SK-N-SH (cell line): ENCODE data around the gene CYBA. TPM values are rescaled to one million over a fixed set of nuclear protein-coding genes. Genes with fewer than 3 reads are reported as not detected.

Source experiments
- CTCF ChIA-PET: fragments of 300-600, 350-600 bp; formaldehyde crosslinking; extraction: SDS; loops from one replicate; lab custom pipeline; 2021; lab: Yijun Ruan, JAX
- POLR2A ChIA-PET: fragments of 350-600 bp; sonication (Branson Sonifier 250); formaldehyde crosslinking; extraction: SDS; loops from one replicate; lab custom pipeline; 2020; ENCODE audit warnings: antibody characterized with exemption, inconsistent platforms; lab: Yijun Ruan, JAX
- DNase-seq: peaks from one replicate; pipeline ENCODE4 v3.0.0; 2012
- H2AFZ ChIP-seq: fragments of 200-600 bp; sonication (generic); 2 replicates; pipeline ENCODE4 v1.8.1; 2016; ENCODE audit warnings: antibody characterized with exemption, mild to moderate bottlenecking, low read depth
- H3F3A ChIP-seq: fragments of 200-600 bp; sonication (generic); replicated peaks from 2 replicates; pipeline ENCODE3; 2016; ENCODE audit warnings: antibody characterized with exemption, mild to moderate bottlenecking; ENCODE audit not compliant: insufficient read depth
- H3K27ac ChIP-seq, 2 experiments: fragments of 200-500 bp in 1 of 2; fragments of 200-600 bp in 1 of 2; sonication (Bioruptor generic) in 1 of 2; sonication (generic), shearing (Covaris generic) in 1 of 2; 2 replicates each; pipeline versions ENCODE4 v1.5.1 to v1.6.1; 2014 to 2016; ENCODE audit warnings: low read depth in 2 of 2, inconsistent platforms in 1 of 2, low read length in 1 of 2, mild to moderate bottlenecking in 1 of 2, mixed read lengths in 1 of 2
- H3K27me3 ChIP-seq: fragments of 200-600 bp; sonication (generic), shearing (Covaris generic); 2 replicates; pipeline ENCODE4 v1.6.1; 2016; ENCODE audit warnings: mixed run types; ENCODE audit not compliant: insufficient read depth
- H3K36me3 ChIP-seq, 2 experiments: fragments of 200-500 bp in 1 of 2; fragments of 200-600 bp in 1 of 2; sonication (Bioruptor generic) in 1 of 2; sonication (generic) in 1 of 2; replicated peaks in 1 of 2; 2 replicates each; pipeline versions ENCODE3 to v1.5.1; 2014 to 2016; ENCODE audit warnings: low read length in 1 of 2, mild to moderate bottlenecking in 1 of 2; ENCODE audit not compliant: insufficient read depth in 2 of 2, control insufficient read depth in 1 of 2
- H3K4me1 ChIP-seq, 2 experiments: fragments of 200-500 bp in 1 of 2; fragments of 200-600 bp in 1 of 2; sonication (Bioruptor generic) in 1 of 2; sonication (generic), shearing (Covaris generic) in 1 of 2; 2 replicates each; pipeline versions ENCODE4 v1.5.1 to v1.6.1; 2014 to 2016; ENCODE audit warnings: low read depth in 1 of 2, low read length in 1 of 2, mixed run types in 1 of 2; ENCODE audit not compliant: insufficient read depth in 2 of 2, control insufficient read depth in 1 of 2
- H3K4me2 ChIP-seq: fragments of 200-600 bp; sonication (generic), shearing (Covaris generic); 2 replicates; pipeline ENCODE4 v1.6.1; 2017; ENCODE audit warnings: mixed run types
- H3K4me3 ChIP-seq, 2 experiments: fragments of 200-500 bp in 1 of 2; fragments of 200-600 bp in 1 of 2; sonication (Bioruptor generic) in 1 of 2; sonication (generic), shearing (Covaris generic) in 1 of 2; 2 replicates each; pipeline versions ENCODE4 v1.5.1 to v1.8.1; 2014 to 2016; ENCODE audit warnings: low read depth in 2 of 2, inconsistent platforms in 1 of 2, low read length in 1 of 2, mild to moderate bottlenecking in 1 of 2, mixed read lengths in 1 of 2, moderate library complexity in 1 of 2
- H3K79me2 ChIP-seq: fragments of 200-600 bp; sonication (generic); 2 replicates; pipeline ENCODE4 v1.8.1; 2017; ENCODE audit warnings: mild to moderate bottlenecking; ENCODE audit not compliant: insufficient read depth
- H3K9ac ChIP-seq: fragments of 200-600 bp; sonication (generic); 2 replicates; pipeline ENCODE4 v1.6.1; 2017; ENCODE audit warnings: mixed run types
- H3K9me2 ChIP-seq: fragments of 200-600 bp; sonication (generic); 2 replicates; pipeline ENCODE4 v1.6.1; 2017; ENCODE audit warnings: mixed run types
- H3K9me3 ChIP-seq: fragments of 200-600 bp; sonication (generic); 2 replicates; pipeline ENCODE4 v1.6.1; 2017; ENCODE audit warnings: mixed run types, mild to moderate bottlenecking, moderate library complexity
- H4K20me1 ChIP-seq: fragments of 200-600 bp; sonication (generic); 2 replicates; pipeline ENCODE4 v1.6.1; 2017; ENCODE audit warnings: mild to moderate bottlenecking, mixed run types; ENCODE audit not compliant: insufficient read depth
- ELF1 ChIP-seq: IDR thresholded peaks from 2 replicates; pipeline ENCODE4 v1.4.0; 2012
- EZH2phosphoT487 ChIP-seq: fragments of 200-600 bp; sonication (generic); IDR thresholded peaks from 2 replicates; pipeline ENCODE4 v1.6.1; 2017; ENCODE audit warnings: low read depth, mixed run types, mild to moderate bottlenecking, antibody characterized with exemption, moderate library complexity, borderline replicate concordance
- FOSL2 ChIP-seq: IDR thresholded peaks from 2 replicates; pipeline ENCODE4 v1.4.0; 2012; ENCODE audit warnings: low read depth, mild to moderate bottlenecking, moderate library complexity, borderline replicate concordance
- FOXJ3 ChIP-seq: sonication (generic); formaldehyde crosslinking; IDR thresholded peaks from 2 replicates; pipeline ENCODE4 v1.5.1; 2020; ENCODE audit warnings: mild to moderate bottlenecking, missing genetic modification reagents
- GABPA ChIP-seq: IDR thresholded peaks from 2 replicates; pipeline ENCODE4 v1.4.0; 2012; ENCODE audit warnings: low read depth, mild to moderate bottlenecking
- GATA2 ChIP-seq: sonication (generic); formaldehyde crosslinking; IDR thresholded peaks from 2 replicates; pipeline ENCODE4 v1.5.0; 2020; ENCODE audit warnings: mild to moderate bottlenecking, missing genetic modification reagents
- MEF2A ChIP-seq: IDR thresholded peaks from 2 replicates; pipeline ENCODE4 v1.4.0; 2012; ENCODE audit warnings: low read depth, borderline replicate concordance
- NFIC ChIP-seq: IDR thresholded peaks from 2 replicates; pipeline ENCODE4 v1.4.0; 2012; ENCODE audit warnings: borderline replicate concordance
- NRF1 ChIP-seq: IDR thresholded peaks from 2 replicates; pipeline ENCODE4 v1.6.1; 2012; ENCODE audit warnings: low read depth, mild to moderate bottlenecking, low read length
- RAD21 ChIP-seq: IDR thresholded peaks from 2 replicates; pipeline ENCODE4 v1.6.1; 2012; ENCODE audit warnings: mild to moderate bottlenecking, low read length
- RCOR1 ChIP-seq: fragments of 150-350 bp; IDR thresholded peaks from 2 replicates; pipeline ENCODE4 v1.6.1; 2017; ENCODE audit warnings: antibody characterized with exemption, low read length
- SIN3A ChIP-seq: IDR thresholded peaks from 2 replicates; pipeline ENCODE4 v1.6.1; 2012; ENCODE audit warnings: low read depth, mild to moderate bottlenecking, low read length, moderate library complexity, borderline replicate concordance
- TAF1 ChIP-seq: IDR thresholded peaks from 2 replicates; pipeline ENCODE4 v1.6.1; 2012; ENCODE audit warnings: low read depth, mild to moderate bottlenecking, low read length, moderate library complexity, borderline replicate concordance
- YY1 ChIP-seq: IDR thresholded peaks from 2 replicates; pipeline ENCODE4 v1.4.0; 2012; ENCODE audit warnings: low read depth, mild to moderate bottlenecking
- WGBS: methylation state at CpG from one replicate; pipeline ENCODE4 v1.1.6; 2017; ENCODE audit warnings: low lambda C conversion rate; 5-methylcytosine and 5-hydroxymethylcytosine counted together
- polyA plus RNA-seq, 3 experiments: library from polyadenylated mRNA; depleted of rRNA; stranded (reverse); fragments of >200 nt; gene quantifications; 2 replicates each; pipeline ENCODE4 v1.2.3, GENCODE V29; 2012
- TF ChIP-seq, protein P1 (sequence below): IDR thresholded peaks from 2 replicates; pipeline ENCODE4 v1.4.0; 2012; ENCODE audit warnings: low read depth
- TF ChIP-seq, protein P2 (sequence below): fragments of 200-600 bp; sonication (generic); IDR thresholded peaks from 2 replicates; pipeline ENCODE4 v1.6.1; 2017; ENCODE audit warnings: antibody characterized with exemption, mild to moderate bottlenecking, moderate library complexity

The CYBA gene
- polyA plus RNA-seq, 1 of the 3 experiments (the other 2 are of a cell fraction), result 176 TPM

DNA sequence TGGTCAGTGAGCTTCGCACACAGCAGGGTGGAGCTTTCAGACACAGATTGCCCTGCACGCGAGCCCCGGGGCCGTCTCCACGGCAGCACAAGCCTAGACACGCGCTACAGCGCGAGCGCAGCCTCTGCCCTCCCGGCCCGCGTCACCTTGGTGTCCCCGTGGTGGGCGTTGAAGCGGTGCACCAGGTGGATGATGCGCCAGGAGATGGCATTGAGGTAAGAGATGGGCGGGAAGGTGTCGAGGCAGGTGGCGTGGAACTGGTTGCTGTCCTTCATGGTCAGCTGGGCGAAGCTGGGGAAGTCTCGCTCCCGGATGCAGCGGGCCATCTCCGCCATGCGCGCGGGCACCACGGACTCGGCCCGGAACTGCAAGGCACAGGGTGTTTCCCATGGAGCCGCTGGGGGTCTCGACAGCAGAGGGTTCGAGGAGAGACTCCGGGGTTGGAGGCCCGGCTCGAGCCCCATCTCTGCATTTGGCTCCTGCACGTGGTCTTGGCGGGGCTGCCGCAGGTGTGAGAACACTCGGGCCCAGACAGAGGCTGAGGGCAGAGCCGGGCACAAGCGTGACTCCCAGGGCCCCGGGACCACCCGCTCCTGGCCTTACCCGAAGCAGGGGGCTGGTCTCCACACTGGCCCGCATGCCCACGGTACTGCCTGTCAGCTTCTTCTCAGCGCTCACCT is 4.3 kb upstream of the CYBA start:
- CTCF ChIA-PET, result interaction anchor here (1.0 kb wide), 1 partner anchor 9 kb away, joined by 6 read pairs; no protein-coding TSS in a partner anchor

DNA sequence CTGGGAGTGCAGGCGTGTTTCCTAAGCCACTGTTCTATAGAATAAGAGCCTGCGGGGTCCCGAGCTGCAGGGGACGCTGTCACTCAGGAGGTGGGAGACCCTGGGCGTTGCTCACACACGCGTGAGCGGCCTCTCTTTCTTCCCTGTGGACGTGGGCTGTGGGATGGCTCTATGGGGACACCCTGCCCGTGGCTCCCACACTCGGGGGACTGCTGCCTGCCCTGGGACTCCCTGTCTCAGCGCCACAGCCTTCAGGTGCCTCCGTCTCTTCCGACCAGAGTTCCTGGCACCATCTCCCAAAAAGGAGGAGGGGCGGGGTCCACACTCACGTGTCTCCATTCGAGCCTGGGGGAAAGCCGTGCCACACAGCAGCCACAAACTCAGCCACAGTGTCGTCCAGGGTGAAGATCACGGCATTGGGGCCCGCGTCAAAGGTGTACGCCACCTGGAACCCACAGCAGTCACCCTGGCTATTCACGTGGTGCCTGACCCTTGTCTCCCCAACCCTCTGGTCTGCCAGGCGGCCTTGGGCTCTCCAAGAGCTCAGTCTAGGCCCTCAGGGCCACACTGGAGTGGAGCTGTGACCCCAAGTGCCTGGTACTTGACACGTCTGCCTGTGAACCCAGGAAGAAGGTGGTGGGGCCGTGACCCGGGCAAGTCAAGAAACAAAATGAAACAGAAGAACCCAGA is 3.7 kb upstream of the CYBA start:
- no peak overlapping the region for H3K27ac ChIP-seq
- no peaks in the 10 kb centered on the region for H3K79me2 ChIP-seq
- POLR2A ChIA-PET, result no interaction called here
- no peak overlapping the region for H2AFZ ChIP-seq
- H3K9me3 ChIP-seq, result no peaks in the 10 kb centered on the region
- H3F3A ChIP-seq, result no peaks in the 10 kb centered on the region
- no peak overlapping the region for H3K9ac ChIP-seq
- peaks cover 4 to 10% of the 10 kb centered on the region in 2 experiments; a peak in 2 of 4 replicates for H3K4me1 ChIP-seq
- H3K36me3 ChIP-seq, result peaks cover 0 to 8% of the 10 kb centered on the region in 2 experiments
- no peak overlapping the region for H3K4me2 ChIP-seq
- H3K4me3 ChIP-seq, result no peak overlapping the region
- TF ChIP-seq RAD21, result no peak
- TF ChIP-seq, protein P1, sequence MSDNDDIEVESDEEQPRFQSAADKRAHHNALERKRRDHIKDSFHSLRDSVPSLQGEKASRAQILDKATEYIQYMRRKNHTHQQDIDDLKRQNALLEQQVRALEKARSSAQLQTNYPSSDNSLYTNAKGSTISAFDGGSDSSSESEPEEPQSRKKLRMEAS, result no peak
- 87% methylated on average over 19 of the region's 28 CpGs for WGBS
- CTCF ChIA-PET, result interaction anchor here (1.0 kb wide), 1 partner anchor 9 kb away, joined by 6 read pairs; no protein-coding TSS in a partner anchor
- H3K9me2 ChIP-seq, result no peaks in the 10 kb centered on the region
- no peak for DNase-seq
- no peaks in the 10 kb centered on the region for H3K27me3 ChIP-seq
- H4K20me1 ChIP-seq, result no peaks in the 10 kb centered on the region

More for the DNA sequence above, 4.3 kb upstream of the CYBA start:
- peaks cover 0 to 8% of the 10 kb centered on the region in 2 experiments for H3K36me3 ChIP-seq
- TF ChIP-seq NFIC, result no peak
- TF ChIP-seq, all 33 proteins: peak for 0
- H3K27me3 ChIP-seq, result no peaks in the 10 kb centered on the region
- POLR2A ChIA-PET, result no interaction called here
- peaks cover 4% of the 10 kb centered on the region; the same call in 1 of the 2 replicates for H3K79me2 ChIP-seq
- no peaks in the 10 kb centered on the region for H3F3A ChIP-seq
- no peak overlapping the region for H3K4me3 ChIP-seq
- no peak overlapping the region for H3K27ac ChIP-seq
- H4K20me1 ChIP-seq, result no peaks in the 10 kb centered on the region
- 94% methylated on average over 21 of the region's 50 CpGs for WGBS
- no peak overlapping the region for H3K9ac ChIP-seq
- no peak overlapping the region for H2AFZ ChIP-seq
- H3K4me1 ChIP-seq, result peaks cover 4 to 6% of the 10 kb centered on the region in 2 experiments; a peak in 2 of 4 replicates
- no peaks in the 10 kb centered on the region for H3K9me2 ChIP-seq
- no peak overlapping the region for H3K4me2 ChIP-seq
- no peak for DNase-seq
- H3K9me3 ChIP-seq, result no peaks in the 10 kb centered on the region

DNA sequence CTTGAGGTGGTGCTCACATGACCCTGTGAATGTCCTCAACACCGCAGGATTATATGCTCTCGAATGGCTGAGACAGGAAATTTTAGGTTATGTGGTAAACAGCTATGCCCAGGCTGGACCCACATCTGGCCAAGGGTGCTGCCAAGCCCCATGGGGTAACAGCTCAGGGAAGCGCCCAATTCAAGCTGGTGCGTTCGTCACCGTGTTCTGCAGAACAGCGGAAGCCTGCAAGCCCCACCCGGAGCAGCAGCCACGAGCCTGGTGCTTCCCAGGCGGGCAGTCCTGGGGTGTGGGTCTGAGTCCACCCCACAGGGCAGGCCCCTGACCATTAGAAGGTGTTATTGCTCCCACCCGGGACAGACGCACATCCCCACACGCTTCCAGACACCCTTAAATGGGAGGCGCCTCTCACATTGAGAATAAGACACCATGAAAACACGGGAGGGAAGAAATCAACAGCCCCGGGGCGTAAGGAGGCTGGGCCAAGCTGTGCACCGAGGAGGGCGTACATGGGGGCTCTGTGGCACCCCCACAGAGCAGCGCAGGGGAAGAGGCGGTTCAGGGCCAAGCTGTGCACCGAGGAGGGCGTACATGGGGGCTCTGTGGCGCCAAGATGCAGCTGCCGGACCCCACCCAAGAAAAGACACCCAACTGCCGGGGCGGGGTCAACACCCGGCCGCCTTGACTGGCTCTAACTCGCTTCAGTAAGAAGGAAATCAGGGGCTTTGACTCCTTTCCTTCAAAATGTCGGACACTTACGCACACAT is 2.9 kb upstream of the CYBA start:
- peaks cover 0 to 8% of the 10 kb centered on the region in 2 experiments for H3K36me3 ChIP-seq
- no peaks in the 10 kb centered on the region for H3K27me3 ChIP-seq
- H3K9ac ChIP-seq, result no peak overlapping the region
- no peak overlapping the region for H3K4me2 ChIP-seq
- POLR2A ChIA-PET, result no interaction called here
- no peaks in the 10 kb centered on the region for H3F3A ChIP-seq
- H2AFZ ChIP-seq, result no peak overlapping the region
- 86% methylated on average over 22 of the region's 32 CpGs for WGBS
- no peak overlapping the region for H3K4me3 ChIP-seq
- H3K79me2 ChIP-seq, result no peaks in the 10 kb centered on the region
- H3K9me2 ChIP-seq, result no peaks in the 10 kb centered on the region
- no peak for DNase-seq
- H3K4me1 ChIP-seq, result peaks cover 4 to 10% of the 10 kb centered on the region in 2 experiments; a peak in 2 of 4 replicates
- CTCF ChIA-PET, result interaction anchor here (1.2 kb wide), 1 partner anchor 27 kb away, joined by 3 read pairs; no protein-coding TSS in a partner anchor
- no peak overlapping the region for H3K27ac ChIP-seq
- no peaks in the 10 kb centered on the region for H3K9me3 ChIP-seq
- no peaks in the 10 kb centered on the region for H4K20me1 ChIP-seq
- no peak for TF ChIP-seq RCOR1
- TF ChIP-seq, protein P1, result no peak
- TF ChIP-seq, protein P2, sequence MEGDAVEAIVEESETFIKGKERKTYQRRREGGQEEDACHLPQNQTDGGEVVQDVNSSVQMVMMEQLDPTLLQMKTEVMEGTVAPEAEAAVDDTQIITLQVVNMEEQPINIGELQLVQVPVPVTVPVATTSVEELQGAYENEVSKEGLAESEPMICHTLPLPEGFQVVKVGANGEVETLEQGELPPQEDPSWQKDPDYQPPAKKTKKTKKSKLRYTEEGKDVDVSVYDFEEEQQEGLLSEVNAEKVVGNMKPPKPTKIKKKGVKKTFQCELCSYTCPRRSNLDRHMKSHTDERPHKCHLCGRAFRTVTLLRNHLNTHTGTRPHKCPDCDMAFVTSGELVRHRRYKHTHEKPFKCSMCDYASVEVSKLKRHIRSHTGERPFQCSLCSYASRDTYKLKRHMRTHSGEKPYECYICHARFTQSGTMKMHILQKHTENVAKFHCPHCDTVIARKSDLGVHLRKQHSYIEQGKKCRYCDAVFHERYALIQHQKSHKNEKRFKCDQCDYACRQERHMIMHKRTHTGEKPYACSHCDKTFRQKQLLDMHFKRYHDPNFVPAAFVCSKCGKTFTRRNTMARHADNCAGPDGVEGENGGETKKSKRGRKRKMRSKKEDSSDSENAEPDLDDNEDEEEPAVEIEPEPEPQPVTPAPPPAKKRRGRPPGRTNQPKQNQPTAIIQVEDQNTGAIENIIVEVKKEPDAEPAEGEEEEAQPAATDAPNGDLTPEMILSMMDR, result no peak
- no peak for TF ChIP-seq TAF1
- no peak for TF ChIP-seq EZH2phosphoT487
- no peak for TF ChIP-seq NRF1
- no peak for TF ChIP-seq MEF2A
- no peak for TF ChIP-seq GATA2 (CRISPR knock-in tag)
- no peak for TF ChIP-seq GABPA
- no peak for TF ChIP-seq FOSL2
- TF ChIP-seq YY1, result no peak
- no peak for TF ChIP-seq ELF1
- TF ChIP-seq SIN3A, result no peak
- TF ChIP-seq FOXJ3 (CRISPR knock-in tag), result no peak
